Natural killer cell (primary cell): ENCODE data around the gene FAM9C. TPM values are rescaled to one million over a fixed set of nuclear protein-coding genes. Genes with fewer than 3 reads are reported as not detected.
A peak's percentile ranks its signal among the peaks of the same experiment; 100 is the strongest.

Experiments
- ATAC-seq, 3 donors: fragments of 150-1000 bp in 2 of 3; fragments of 200-7000 bp in 1 of 3; cut with Tn5 transposase; 1 replicate in 1 of 3; 2 replicates in 2 of 3; pipeline ENCODE4 v1.10.0; 2021; ENCODE audit warnings: mild to moderate bottlenecking in 2 of 3, moderate library complexity in 2 of 3
- DNase-seq, 2 donors: peaks; one replicate each; pipeline versions ENCODE4 v3.0.0 to v3.0.0-alpha.2; 2013 to 2021; ENCODE audit warnings: mixed read lengths in 1 of 2
- H3K27ac ChIP-seq: one replicate; pipeline ENCODE4 v1.5.1; 2013; ENCODE audit warnings: mild to moderate bottlenecking, low read length
- H3K27me3 ChIP-seq: one replicate; pipeline ENCODE4 v1.6.1; 2013; ENCODE audit warnings: low read length; ENCODE audit not compliant: control insufficient read depth, insufficient read depth
- H3K36me3 ChIP-seq: one replicate; pipeline ENCODE4 v1.6.1; 2013; ENCODE audit warnings: low read length; ENCODE audit not compliant: control insufficient read depth, insufficient read depth
- H3K4me1 ChIP-seq: one replicate; pipeline ENCODE4 v1.6.1; 2013; ENCODE audit warnings: low read length; ENCODE audit not compliant: control insufficient read depth, insufficient read depth
- H3K4me3 ChIP-seq: one replicate; pipeline ENCODE4 v1.5.1; 2013; ENCODE audit warnings: low read length
- H3K9me3 ChIP-seq: one replicate; pipeline ENCODE4 v1.6.1; 2013; ENCODE audit warnings: low read length; ENCODE audit not compliant: control insufficient read depth, insufficient read depth
- H3K27ac Mint-ChIP-seq, 2 donors: one replicate each; pipeline ENCODE4 v1.8.0; 2022; ENCODE audit warnings: mild to moderate bottlenecking in 2 of 2, mixed read lengths in 2 of 2, moderate library complexity in 1 of 2
- H3K27me3 Mint-ChIP-seq, 2 donors: one replicate each; pipeline ENCODE4 v1.8.0; 2022; ENCODE audit warnings: low read depth in 2 of 2, mixed read lengths in 2 of 2
- H3K36me3 Mint-ChIP-seq: one replicate; pipeline ENCODE4 v1.8.0; 2022; ENCODE audit warnings: mixed read lengths
- H3K4me1 Mint-ChIP-seq, 2 donors: one replicate each; pipeline ENCODE4 v1.8.0; 2022; ENCODE audit warnings: mixed read lengths in 2 of 2
- H3K4me3 Mint-ChIP-seq: one replicate; pipeline ENCODE4 v1.8.0; 2022; ENCODE audit warnings: mild to moderate bottlenecking, moderate library complexity, mixed read lengths
- H3K9me3 Mint-ChIP-seq, 2 donors: one replicate each; pipeline ENCODE4 v1.8.0; 2022; ENCODE audit warnings: mixed read lengths in 2 of 2
- WGBS: methylation state at CpG from one replicate; pipeline ENCODE4 v1.1.7; 2013; ENCODE audit warnings: missing lambda C conversion rate; ENCODE audit not compliant: insufficient coverage; 5-methylcytosine and 5-hydroxymethylcytosine counted together
- intact Hi-C: fragments of 100-400 bp; cut with micrococcal nuclease; formaldehyde crosslinking; loops from one replicate; pipeline ENCODE4 v1.14.2; 2022
- total RNA-seq, 4 donors: library from RNA; stranded (reverse); fragments of 120-200 nt in 1 of 4; gene quantifications; one replicate each; pipeline versions ENCODE4 v1.2.3 to v1.2.4, GENCODE V29; 2013 to 2022
- TF ChIP-seq, protein P1 (sequence below): fragments of 200-600 bp; IDR thresholded peaks from one replicate; pipeline ENCODE4 v1.8.0; 2022; ENCODE audit warnings: antibody characterized with exemption

Gene FAM9C
- total RNA-seq, 3 donors from 2014 or later (not counting 1 experiment from before 2014, with no cell fraction given): not detected

- intact Hi-C loops: loop anchor here (5.0 kb wide), 1 partner anchor 35 kb away; no protein-coding TSS in a partner anchor
- ATAC-seq: no peak
- peaks cover 0 to 4% of the 10 kb centered on the region in 2 donors for H3K9me3 Mint-ChIP-seq
- no peaks in the 10 kb centered on the region for H3K36me3 ChIP-seq
- H3K9me3 ChIP-seq: no peaks in the 10 kb centered on the region
- H3K36me3 Mint-ChIP-seq: no peaks in the 10 kb centered on the region
- TF ChIP-seq, protein P1, sequence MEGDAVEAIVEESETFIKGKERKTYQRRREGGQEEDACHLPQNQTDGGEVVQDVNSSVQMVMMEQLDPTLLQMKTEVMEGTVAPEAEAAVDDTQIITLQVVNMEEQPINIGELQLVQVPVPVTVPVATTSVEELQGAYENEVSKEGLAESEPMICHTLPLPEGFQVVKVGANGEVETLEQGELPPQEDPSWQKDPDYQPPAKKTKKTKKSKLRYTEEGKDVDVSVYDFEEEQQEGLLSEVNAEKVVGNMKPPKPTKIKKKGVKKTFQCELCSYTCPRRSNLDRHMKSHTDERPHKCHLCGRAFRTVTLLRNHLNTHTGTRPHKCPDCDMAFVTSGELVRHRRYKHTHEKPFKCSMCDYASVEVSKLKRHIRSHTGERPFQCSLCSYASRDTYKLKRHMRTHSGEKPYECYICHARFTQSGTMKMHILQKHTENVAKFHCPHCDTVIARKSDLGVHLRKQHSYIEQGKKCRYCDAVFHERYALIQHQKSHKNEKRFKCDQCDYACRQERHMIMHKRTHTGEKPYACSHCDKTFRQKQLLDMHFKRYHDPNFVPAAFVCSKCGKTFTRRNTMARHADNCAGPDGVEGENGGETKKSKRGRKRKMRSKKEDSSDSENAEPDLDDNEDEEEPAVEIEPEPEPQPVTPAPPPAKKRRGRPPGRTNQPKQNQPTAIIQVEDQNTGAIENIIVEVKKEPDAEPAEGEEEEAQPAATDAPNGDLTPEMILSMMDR: no peak
- no peak overlapping the region for H3K4me3 Mint-ChIP-seq
- H3K4me1 ChIP-seq: peaks cover 25% of the 10 kb centered on the region
- H3K4me1 Mint-ChIP-seq: peaks cover 44 to 54% of the 10 kb centered on the region in 2 donors
- DNase-seq: no peak
- 93% methylated on average over 5 of the region's 6 CpGs for WGBS
- no peak overlapping the region for H3K27ac ChIP-seq
- H3K27ac Mint-ChIP-seq: peak overlapping the region in 1 of 2 donors; percentile 83
- H3K27me3 ChIP-seq: no peaks in the 10 kb centered on the region
- H3K4me3 ChIP-seq: no peak overlapping the region
- H3K27me3 Mint-ChIP-seq: peaks cover 0 to 9% of the 10 kb centered on the region in 2 donors
Measured at GRCh38 chrX:12987340-12987739, 57.1 kb downstream of the FAM9C start.

GRCh38 chrX:12986886-12987285 is 57.5 kb downstream of the FAM9C start:
- ATAC-seq (no peak), DNase-seq (no peak)
- H3K27me3 Mint-ChIP-seq: peaks cover 0 to 9% of the 10 kb centered on the region in 2 donors
- peak overlapping the region; percentile 25 to 83 for H3K27ac Mint-ChIP-seq
- H3K4me3 Mint-ChIP-seq: no peak overlapping the region
- intact Hi-C loops: loop anchor here (5.0 kb wide), 1 partner anchor 35 kb away; no protein-coding TSS in a partner anchor
- peaks cover 0 to 4% of the 10 kb centered on the region in 2 donors for H3K9me3 Mint-ChIP-seq
- no peaks in the 10 kb centered on the region for H3K36me3 Mint-ChIP-seq
- Histone ChIP-seq H3K36me3 (no peaks in the 10 kb centered on the region), H3K27ac (no peak overlapping the region), H3K9me3 (no peaks in the 10 kb centered on the region), H3K27me3 (no peaks in the 10 kb centered on the region), H3K4me1 (peaks cover 30% of the 10 kb centered on the region), H3K4me3 (no peak overlapping the region)
- peaks cover 49 to 57% of the 10 kb centered on the region in 2 donors for H3K4me1 Mint-ChIP-seq
- 100% methylated on average over 2 of the region's 2 CpGs for WGBS
- TF ChIP-seq, protein P1: no peak

- Mint-ChIP-seq H3K36me3 (no peaks in the 10 kb centered on the region), H3K4me3 (peak overlapping the region; percentile 38), H3K4me1 (peaks cover 50 to 56% of the 10 kb centered on the region in 2 donors), H3K9me3 (peaks cover 0 to 4% of the 10 kb centered on the region in 2 donors), H3K27ac (peak overlapping the region; percentile 25 to 83), H3K27me3 (peaks cover 0 to 9% of the 10 kb centered on the region in 2 donors)
- TF ChIP-seq, protein P1: no peak
- H3K4me1 ChIP-seq: peaks cover 36% of the 10 kb centered on the region
- ATAC-seq (no peak), DNase-seq (peak in 1 of 2 donors; percentile 15)
- H3K9me3 ChIP-seq: no peaks in the 10 kb centered on the region
- no peak overlapping the region for H3K27ac ChIP-seq
- no peak overlapping the region for H3K4me3 ChIP-seq
- intact Hi-C loops: loop anchor here (5.0 kb wide), 1 partner anchor 34 kb away; no protein-coding TSS in a partner anchor
- no peaks in the 10 kb centered on the region for H3K27me3 ChIP-seq
- WGBS: 50% methylated on average over 1 of the region's 4 CpGs
- H3K36me3 ChIP-seq: no peaks in the 10 kb centered on the region
Measured at GRCh38 chrX:12986164-12986779, 58.1 kb downstream of the FAM9C start.

Other genes with a start within 250 kb of the FAM9C start
- gene TLR7, start 177.5 kb downstream of the FAM9C start, total RNA-seq: under 1 TPM; 0.14 to 0.73 (median 0.55) TPM
- gene TLR8, start 138.0 kb downstream of the FAM9C start, total RNA-seq: 1 to 10 TPM in 1 of 3 donors, under 1 TPM in 2; 0.95 to 1.9 (median 0.95) TPM
- 1,000 to 10,000 TPM; 5,049 to 6,005 (median 5,892) TPM for gene TMSB4X, start 69.5 kb downstream of the FAM9C start, total RNA-seq